ENCODE data around the gene ZBTB16.

- TF ChIP-seq CTCF (IDR thresholded peaks at IDR 0.05) (no peak), POLR2A (IDR thresholded peaks at IDR 0.05) (no peak)
These were observed 232.6 kb downstream of the ZBTB16 start for GRCh38 chr11:114291842-114292680.
